Stimulated activated CD4-positive, alpha-beta T cell treated with anti-CD3 and anti-CD28 coated beads, TNF-alpha, amount 100 ng/mL, for 4 hours (primary cell): ENCODE measurements around the gene FLNA.
"Not testable (repeated sequence)": the region's sequence is repeated elsewhere in the genome, so short reads cannot be mapped to it uniquely, and the experiment has no call there.

ENCODE experiments used
- DNase-seq, 3 experiments: peaks; one replicate each; pipeline ENCODE4 v3.0.0-alpha.2; 2020; ENCODE audit warnings: low read depth in 3 of 3

Gene FLNA

GRCh38 chrX:154360155-154360713, 14.2 kb downstream of the FLNA start:
- DNase-seq, result no peak

GRCh38 chrX:154359362-154360154, 14.9 kb downstream of the FLNA start:
- no peak for DNase-seq

- DNase-seq, result no peak
Observed at GRCh38 chrX:154358829-154359228, 15.6 kb downstream of the FLNA start.

- no peak for DNase-seq
Observed at GRCh38 chrX:154358011-154358410, 16.4 kb downstream of the FLNA start.

GRCh38 chrX:154357205-154357604, 17.2 kb downstream of the FLNA start:
- DNase-seq, result no peak

GRCh38 chrX:154356596-154356995, 17.8 kb downstream of the FLNA start:
- DNase-seq, result no peak

- DNase-seq, result no peak
Observed at GRCh38 chrX:154355776-154356140, 18.7 kb downstream of the FLNA start.

GRCh38 chrX:154355094-154355775, 19.2 kb downstream of the FLNA start:
- DNase-seq, result no peak

- DNase-seq, result no peak
Observed at GRCh38 chrX:154354516-154354915, 19.9 kb downstream of the FLNA start.

GRCh38 chrX:154354013-154354412, 20.4 kb downstream of the FLNA start:
- no peak for DNase-seq

GRCh38 chrX:154353172-154353843, 21.1 kb downstream of the FLNA start:
- no peak for DNase-seq

GRCh38 chrX:154352466-154352865, 22.0 kb downstream of the FLNA start:
- no peak for DNase-seq

- no peak for DNase-seq
Observed at GRCh38 chrX:154352012-154352401, 22.4 kb downstream of the FLNA start.

GRCh38 chrX:154351183-154352011, 23.0 kb downstream of the FLNA start:
- no peak for DNase-seq

GRCh38 chrX:154350429-154351182, 23.8 kb downstream of the FLNA start:
- no peak for DNase-seq

- DNase-seq, result no peak
Observed at GRCh38 chrX:154349979-154350378, 24.5 kb downstream of the FLNA start.

- DNase-seq, result no peak
Observed at GRCh38 chrX:154349359-154349935, 25.0 kb downstream of the FLNA start.

- no peak for DNase-seq
Observed at GRCh38 chrX:154348646-154349358, 25.6 kb downstream of the FLNA start.

- DNase-seq, result no peak
Observed at GRCh38 chrX:154348114-154348531, 26.3 kb downstream of the FLNA start.

GRCh38 chrX:154343620-154344019, 30.8 kb downstream of the FLNA start:
- DNase-seq, result not testable (repeated sequence)
